Measurements from ENCODE around the gene IGFBP5. TPM values are rescaled to one million over a fixed set of nuclear protein-coding genes. Genes with fewer than 3 reads are reported as not detected.

Gene IGFBP5
- total and polyA plus RNA-seq, 10 donors: 5.0 to 114 (median 28.9) TPM

DNA sequence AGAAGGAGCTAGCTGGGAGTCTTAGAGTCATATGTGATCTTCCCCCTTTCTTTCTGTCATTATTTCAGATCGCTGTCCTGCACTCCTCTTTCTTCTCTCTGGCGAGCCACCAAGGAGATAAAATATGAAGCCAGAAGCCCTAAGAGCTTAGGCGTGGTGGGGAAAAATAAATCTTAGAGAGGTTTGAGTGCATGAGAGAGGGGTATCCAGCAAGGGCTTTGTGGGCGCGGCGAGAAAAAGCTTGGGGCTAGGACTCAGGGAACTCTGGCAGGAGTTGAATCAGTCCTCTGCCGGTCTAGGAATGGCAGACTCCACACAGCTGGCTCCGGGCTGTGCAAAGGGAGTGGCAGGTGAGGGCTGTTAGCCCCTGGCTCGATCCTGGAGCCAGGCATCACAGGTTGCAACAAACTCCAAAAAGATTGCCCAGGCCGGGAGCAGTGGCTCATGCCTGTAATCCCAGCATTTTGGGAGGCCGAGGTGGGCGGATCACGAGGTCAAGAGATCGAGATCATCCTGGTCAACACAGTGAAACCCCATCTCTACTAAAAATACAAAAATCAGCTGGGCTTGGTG lies 20.1 kb upstream of the IGFBP5 start:
- WGBS, 5 donors: 87 to 96% (median 92%) methylated on average over 13 to 14 of the region's 14 CpGs
- Histone ChIP-seq H3K4me3 (no peak overlapping the region), H3K36me3 (no peaks in the 10 kb centered on the region), H3K27ac (no peak overlapping the region), H3K9me3 (no peaks in the 10 kb centered on the region), H3K27me3 (replicated peaks in 1 of 7) (peaks cover 0 to 17% (median 0%) of the 10 kb centered on the region in 7 donors), H3K4me1 (no peaks in the 10 kb centered on the region)
- TF ChIP-seq POLR2AphosphoS5 (IDR thresholded peaks at IDR 0.05) (no peak), POLR2A (IDR thresholded peaks at IDR 0.05) (no peak)
- TF ChIP-seq, protein P1, sequence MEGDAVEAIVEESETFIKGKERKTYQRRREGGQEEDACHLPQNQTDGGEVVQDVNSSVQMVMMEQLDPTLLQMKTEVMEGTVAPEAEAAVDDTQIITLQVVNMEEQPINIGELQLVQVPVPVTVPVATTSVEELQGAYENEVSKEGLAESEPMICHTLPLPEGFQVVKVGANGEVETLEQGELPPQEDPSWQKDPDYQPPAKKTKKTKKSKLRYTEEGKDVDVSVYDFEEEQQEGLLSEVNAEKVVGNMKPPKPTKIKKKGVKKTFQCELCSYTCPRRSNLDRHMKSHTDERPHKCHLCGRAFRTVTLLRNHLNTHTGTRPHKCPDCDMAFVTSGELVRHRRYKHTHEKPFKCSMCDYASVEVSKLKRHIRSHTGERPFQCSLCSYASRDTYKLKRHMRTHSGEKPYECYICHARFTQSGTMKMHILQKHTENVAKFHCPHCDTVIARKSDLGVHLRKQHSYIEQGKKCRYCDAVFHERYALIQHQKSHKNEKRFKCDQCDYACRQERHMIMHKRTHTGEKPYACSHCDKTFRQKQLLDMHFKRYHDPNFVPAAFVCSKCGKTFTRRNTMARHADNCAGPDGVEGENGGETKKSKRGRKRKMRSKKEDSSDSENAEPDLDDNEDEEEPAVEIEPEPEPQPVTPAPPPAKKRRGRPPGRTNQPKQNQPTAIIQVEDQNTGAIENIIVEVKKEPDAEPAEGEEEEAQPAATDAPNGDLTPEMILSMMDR (IDR thresholded peaks at IDR 0.05 in 8 of 11, conservative IDR thresholded peaks at IDR 0.05 in 3 of 11): no peak
- intact Hi-C loops (cut with DNase I; ENCODE audit: low total_unique reads): no loop called here
- DNase-seq: no peak

DNA sequence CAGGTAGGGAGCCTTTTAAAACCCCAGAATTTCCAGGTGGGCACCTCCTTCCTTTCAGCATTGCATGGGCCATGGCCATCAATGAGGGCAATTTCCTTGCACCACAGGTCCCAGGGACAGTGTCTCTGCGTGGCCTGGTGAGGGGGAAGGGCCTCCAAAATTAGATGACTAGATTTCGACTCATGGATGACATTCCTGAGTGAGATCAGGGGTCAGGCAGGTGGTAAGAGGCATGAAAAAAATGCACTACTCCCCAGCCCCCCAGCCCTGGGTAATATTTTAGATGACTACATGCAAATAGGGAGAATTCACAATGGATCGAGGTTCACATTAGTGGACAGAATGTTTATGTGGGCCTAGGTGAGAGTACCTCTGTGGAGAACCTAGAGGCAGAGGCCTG lies 19.0 kb upstream of the IGFBP5 start:
- 73 to 85% (median 78%) methylated on average over 3 of the region's 3 CpGs for WGBS, 5 donors
- H3K27ac ChIP-seq: no peak overlapping the region
- intact Hi-C loops (cut with DNase I; ENCODE audit: low total_unique reads): no loop called here
- DNase-seq: no peak
- H3K27me3 ChIP-seq (replicated peaks in 1 of 7): peaks cover 0 to 17% (median 0%) of the 10 kb centered on the region in 7 donors
- H3K4me3 ChIP-seq: no peak overlapping the region
- H3K4me1 ChIP-seq: no peaks in the 10 kb centered on the region
- H3K9me3 ChIP-seq: peaks cover 0 to 6% (median 2%) of the 10 kb centered on the region in 8 donors
- TF ChIP-seq POLR2AphosphoS5 (IDR thresholded peaks at IDR 0.05) (no peak), POLR2A (IDR thresholded peaks at IDR 0.05) (no peak)
- TF ChIP-seq, protein P1 (IDR thresholded peaks at IDR 0.05 in 8 of 11, conservative IDR thresholded peaks at IDR 0.05 in 3 of 11): no peak
- H3K36me3 ChIP-seq: no peaks in the 10 kb centered on the region

DNA sequence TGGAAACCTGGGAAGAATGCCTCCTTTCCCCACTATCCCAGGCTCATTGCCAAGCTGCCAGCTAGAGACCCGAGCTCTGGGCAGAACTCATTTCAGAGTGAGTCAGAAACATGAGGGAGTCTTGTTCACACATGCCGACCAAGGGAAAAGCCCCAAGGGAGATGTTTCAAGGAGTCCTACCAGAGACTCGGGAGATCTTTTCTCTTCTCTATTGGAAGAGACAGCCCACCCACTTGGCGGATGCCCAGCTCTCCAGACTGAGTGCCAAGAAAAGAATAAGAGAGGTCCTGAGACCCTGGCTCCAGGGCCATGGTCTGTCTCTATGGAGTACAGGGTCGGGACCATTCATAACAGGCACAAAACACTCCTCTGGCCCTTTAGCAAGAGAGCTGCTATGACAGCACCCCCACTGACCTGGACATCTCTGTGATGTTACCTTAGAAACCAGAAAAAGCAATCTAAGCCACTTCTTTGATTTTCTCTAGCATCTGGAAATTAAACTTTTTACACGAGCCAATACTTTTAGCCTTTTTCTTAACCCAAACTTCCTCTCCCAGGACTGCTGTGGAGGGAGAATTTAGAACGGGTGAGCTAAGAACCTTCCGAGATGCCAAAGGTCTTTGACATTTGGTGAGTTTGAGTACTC lies 18.5 kb upstream of the IGFBP5 start:
- Histone ChIP-seq H3K4me3 (no peak overlapping the region), H3K27ac (no peak overlapping the region), H3K36me3 (no peaks in the 10 kb centered on the region), H3K27me3 (replicated peaks in 1 of 7) (peaks cover 0 to 17% (median 0%) of the 10 kb centered on the region in 7 donors), H3K4me1 (no peaks in the 10 kb centered on the region), H3K9me3 (peaks cover 0 to 11% (median 4%) of the 10 kb centered on the region in 8 donors)
- intact Hi-C loops (cut with DNase I; ENCODE audit: low total_unique reads): no loop called here
- WGBS, 5 donors: 76 to 88% (median 82%) methylated on average over 8 of the region's 8 CpGs
- DNase-seq: no peak
- no peak for TF ChIP-seq POLR2AphosphoS5 (IDR thresholded peaks at IDR 0.05)
- TF ChIP-seq POLR2A (IDR thresholded peaks at IDR 0.05): no peak
- TF ChIP-seq, protein P1 (IDR thresholded peaks at IDR 0.05 in 8 of 11, conservative IDR thresholded peaks at IDR 0.05 in 3 of 11): no peak

DNA sequence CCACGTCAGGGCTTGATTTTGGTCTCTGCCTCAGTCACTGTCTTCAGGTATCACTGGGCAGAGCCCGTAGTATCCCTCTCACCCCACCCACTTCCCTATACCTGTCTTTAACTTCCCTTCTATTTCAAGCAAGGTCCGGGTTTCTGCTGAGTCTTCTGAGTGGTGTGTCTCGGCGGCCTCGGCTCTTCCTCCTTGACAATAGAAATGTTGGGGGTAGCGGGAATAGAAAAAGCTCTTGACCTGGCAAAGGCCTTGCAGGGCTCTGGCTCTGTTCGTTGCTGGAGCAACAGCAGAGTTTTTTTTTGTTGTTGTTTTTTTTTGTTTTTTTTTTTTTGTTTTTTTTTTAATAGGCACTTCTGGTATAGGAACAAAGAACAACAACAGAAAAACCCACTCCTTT lies 16.0 kb upstream of the IGFBP5 start:
- TF ChIP-seq POLR2A (IDR thresholded peaks at IDR 0.05): no peak
- no peak for TF ChIP-seq POLR2AphosphoS5 (IDR thresholded peaks at IDR 0.05)
- TF ChIP-seq, protein P1 (IDR thresholded peaks at IDR 0.05 in 8 of 11, conservative IDR thresholded peaks at IDR 0.05 in 3 of 11): no peak
- no peak for DNase-seq
- Histone ChIP-seq H3K27me3 (replicated peaks in 1 of 7) (peaks cover 0 to 4% (median 0%) of the 10 kb centered on the region in 7 donors), H3K36me3 (no peaks in the 10 kb centered on the region), H3K27ac (no peak overlapping the region), H3K9me3 (peaks cover 0 to 13% (median 4%) of the 10 kb centered on the region in 8 donors), H3K4me3 (no peak overlapping the region), H3K4me1 (no peaks in the 10 kb centered on the region)
- WGBS, 5 donors: 52 to 61% (median 56%) methylated on average over 8 of the region's 8 CpGs
- intact Hi-C loops (cut with DNase I; ENCODE audit: low total_unique reads): no loop called here

Measured in spleen (tissue), 11 donors.